Muscle layer of colon (tissue), 2 donors: ENCODE data around the gene BUD23.

Source experiments
- H3K27ac ChIP-seq: one replicate; pipeline ENCODE4 v1.7.0; 2013; ENCODE audit warnings: low read depth, mild to moderate bottlenecking, low read length, moderate library complexity
- H3K27me3 ChIP-seq, 2 donors: one replicate each; pipeline ENCODE4 v1.7.0; 2013; ENCODE audit warnings: low read length in 2 of 2, mild to moderate bottlenecking in 2 of 2; ENCODE audit not compliant: insufficient read depth in 2 of 2, control insufficient read depth in 1 of 2
- H3K36me3 ChIP-seq: one replicate; pipeline ENCODE4 v1.7.0; 2013; ENCODE audit warnings: mild to moderate bottlenecking, low read length; ENCODE audit not compliant: insufficient read depth
- H3K4me1 ChIP-seq: one replicate; pipeline ENCODE4 v1.7.0; 2013; ENCODE audit warnings: mild to moderate bottlenecking, low read length; ENCODE audit not compliant: insufficient read depth
- H3K4me3 ChIP-seq, 2 donors: one replicate each; pipeline ENCODE4 v1.7.0; 2013; ENCODE audit warnings: low read length in 2 of 2, low read depth in 1 of 2, mild to moderate bottlenecking in 1 of 2, moderate library complexity in 1 of 2
- H3K9ac ChIP-seq: one replicate; pipeline ENCODE4 v1.7.0; 2013; ENCODE audit warnings: low read length
- H3K9me3 ChIP-seq: one replicate; pipeline ENCODE4 v1.7.0; 2013; ENCODE audit warnings: mild to moderate bottlenecking, low read length
- donor health status: abdominal sarcoma.
- donor health status: Adenocarcinoma of cecum.

BUD23 gene

GRCh38 chr7:73683788-73684693 is 644 bp downstream of the BUD23 start:
- H3K27me3 ChIP-seq, result no peaks in the 10 kb centered on the region
- H3K4me1 ChIP-seq, result peaks cover 26% of the 10 kb centered on the region
- H3K27ac ChIP-seq, result peak overlapping the region; percentile 89
- H3K9me3 ChIP-seq, result no peaks in the 10 kb centered on the region
- H3K36me3 ChIP-seq, result peaks cover 24% of the 10 kb centered on the region
- peak overlapping the region; percentile 81 to 97 for H3K4me3 ChIP-seq
- H3K9ac ChIP-seq, result peak overlapping the region; percentile 84

- H3K4me1 ChIP-seq, result peaks cover 25% of the 10 kb centered on the region
- H3K9ac ChIP-seq, result no peak overlapping the region
- no peaks in the 10 kb centered on the region for H3K27me3 ChIP-seq
- H3K36me3 ChIP-seq, result peaks cover 19% of the 10 kb centered on the region
- no peak overlapping the region for H3K4me3 ChIP-seq
- H3K9me3 ChIP-seq, result no peaks in the 10 kb centered on the region
- no peak overlapping the region for H3K27ac ChIP-seq
Measured at GRCh38 chr7:73685311-73685710, 1.9 kb downstream of the BUD23 start.

- Histone ChIP-seq H3K4me3 (no peak overlapping the region), H3K27ac (no peak overlapping the region), H3K4me1 (peaks cover 4% of the 10 kb centered on the region), H3K9me3 (no peaks in the 10 kb centered on the region), H3K9ac (no peak overlapping the region), H3K27me3 (no peaks in the 10 kb centered on the region), H3K36me3 (peaks cover 39% of the 10 kb centered on the region)
Measured at GRCh38 chr7:73688288-73688687, 4.9 kb downstream of the BUD23 start.

GRCh38 chr7:73690646-73691045 is 7.2 kb downstream of the BUD23 start:
- peaks cover 59% of the 10 kb centered on the region for H3K36me3 ChIP-seq
- no peak overlapping the region for H3K9ac ChIP-seq
- H3K27ac ChIP-seq, result no peak overlapping the region
- no peaks in the 10 kb centered on the region for H3K4me1 ChIP-seq
- H3K27me3 ChIP-seq, result no peaks in the 10 kb centered on the region
- H3K9me3 ChIP-seq, result no peaks in the 10 kb centered on the region
- H3K4me3 ChIP-seq, result no peak overlapping the region

- Histone ChIP-seq H3K4me1 (no peaks in the 10 kb centered on the region), H3K9me3 (no peaks in the 10 kb centered on the region), H3K27me3 (no peaks in the 10 kb centered on the region), H3K27ac (no peak overlapping the region), H3K9ac (no peak overlapping the region), H3K4me3 (no peak overlapping the region), H3K36me3 (peaks cover 72% of the 10 kb centered on the region)
Measured at GRCh38 chr7:73696372-73696771, 13.0 kb downstream of the BUD23 start.

- H3K4me1 ChIP-seq, result peaks cover under 1% of the 10 kb centered on the region
- no peaks in the 10 kb centered on the region for H3K9me3 ChIP-seq
- H3K27me3 ChIP-seq, result no peaks in the 10 kb centered on the region
- peaks cover 55% of the 10 kb centered on the region for H3K36me3 ChIP-seq
- H3K9ac ChIP-seq, result no peak overlapping the region
- H3K4me3 ChIP-seq, result no peak overlapping the region
- no peak overlapping the region for H3K27ac ChIP-seq
Measured at GRCh38 chr7:73698410-73698809, 15.0 kb downstream of the BUD23 start.

GRCh38 chr7:73699370-73700068 is 16.1 kb downstream of the BUD23 start:
- H3K27ac ChIP-seq, result no peak overlapping the region
- peaks cover 9% of the 10 kb centered on the region for H3K4me1 ChIP-seq
- no peak overlapping the region for H3K9ac ChIP-seq
- no peaks in the 10 kb centered on the region for H3K9me3 ChIP-seq
- no peaks in the 10 kb centered on the region for H3K27me3 ChIP-seq
- peaks cover 44% of the 10 kb centered on the region for H3K36me3 ChIP-seq
- H3K4me3 ChIP-seq, result no peak overlapping the region

- Histone ChIP-seq H3K36me3 (peaks cover 40% of the 10 kb centered on the region), H3K27ac (no peak overlapping the region), H3K9me3 (no peaks in the 10 kb centered on the region), H3K4me1 (peaks cover 14% of the 10 kb centered on the region), H3K9ac (no peak overlapping the region), H3K4me3 (no peak overlapping the region), H3K27me3 (no peaks in the 10 kb centered on the region)
Measured at GRCh38 chr7:73700069-73700423, 16.6 kb downstream of the BUD23 start.

GRCh38 chr7:73700581-73701134 is 17.3 kb downstream of the BUD23 start:
- Histone ChIP-seq H3K4me1 (peaks cover 20% of the 10 kb centered on the region), H3K36me3 (peaks cover 37% of the 10 kb centered on the region), H3K27ac (no peak overlapping the region), H3K4me3 (no peak overlapping the region), H3K9me3 (no peaks in the 10 kb centered on the region), H3K27me3 (no peaks in the 10 kb centered on the region), H3K9ac (no peak overlapping the region)

GRCh38 chr7:73701357-73701995 is 18.1 kb downstream of the BUD23 start:
- no peak overlapping the region for H3K27ac ChIP-seq
- no peaks in the 10 kb centered on the region for H3K27me3 ChIP-seq
- peaks cover 20% of the 10 kb centered on the region for H3K4me1 ChIP-seq
- H3K36me3 ChIP-seq, result peaks cover 32% of the 10 kb centered on the region
- no peaks in the 10 kb centered on the region for H3K9me3 ChIP-seq
- H3K4me3 ChIP-seq, result no peak overlapping the region
- no peak overlapping the region for H3K9ac ChIP-seq

- Histone ChIP-seq H3K9ac (no peak overlapping the region), H3K27ac (no peak overlapping the region), H3K9me3 (no peaks in the 10 kb centered on the region), H3K36me3 (peaks cover 28% of the 10 kb centered on the region), H3K4me3 (no peak overlapping the region), H3K27me3 (no peaks in the 10 kb centered on the region), H3K4me1 (peaks cover 20% of the 10 kb centered on the region)
Measured at GRCh38 chr7:73702226-73702625, 18.8 kb downstream of the BUD23 start.
